GM23338 (cell line): ENCODE results near the gene LRRC4. TPM values are rescaled to one million over a fixed set of nuclear protein-coding genes. Genes with fewer than 3 reads are reported as not detected.

Source experiments
- ATAC-seq: fragments of 200-7000 bp; cut with Tn5 transposase; 3 replicates; pipeline ENCODE4 v1.9.1; 2020
- DNase-seq: peaks from one replicate; pipeline ENCODE4 v3.0.0-alpha.2; 2015; ENCODE audit warnings: low spot score
- H2AFZ ChIP-seq: fragments of 200-600 bp; sonication (generic); 2 replicates; pipeline ENCODE4 v1.8.0; 2016; ENCODE audit warnings: antibody characterized with exemption, mild to moderate bottlenecking, moderate library complexity
- H3F3A ChIP-seq: fragments of 200-600 bp; sonication (generic); replicated peaks from 2 replicates; pipeline ENCODE4 v1.8.0; 2017; ENCODE audit warnings: antibody characterized with exemption, mixed run types, low read depth
- H3K27ac ChIP-seq: fragments of 200-600 bp; sonication (generic); 2 replicates; pipeline ENCODE4 v1.6.1; 2016; ENCODE audit warnings: low read depth
- H3K27me3 ChIP-seq: fragments of 200-600 bp; sonication (generic); 2 replicates; pipeline ENCODE4 v1.8.0; 2016; ENCODE audit warnings: mild to moderate bottlenecking, mixed run types, moderate library complexity; ENCODE audit not compliant: insufficient read depth
- H3K36me3 ChIP-seq: fragments of 200-600 bp; sonication (generic); 2 replicates; pipeline ENCODE4 v1.8.0; 2016; ENCODE audit warnings: mild to moderate bottlenecking; ENCODE audit not compliant: insufficient read depth
- H3K4me1 ChIP-seq: fragments of 200-600 bp; sonication (generic); 2 replicates; pipeline ENCODE4 v1.8.0; 2016; ENCODE audit warnings: mild to moderate bottlenecking, moderate library complexity; ENCODE audit not compliant: insufficient read depth
- H3K4me2 ChIP-seq: fragments of 200-600 bp; sonication (generic); 2 replicates; pipeline ENCODE4 v1.7.1; 2017; ENCODE audit warnings: mixed run types
- H3K4me3 ChIP-seq: fragments of 200-600 bp; sonication (generic); 2 replicates; pipeline ENCODE4 v1.6.1; 2016; ENCODE audit warnings: mixed run types
- H3K79me2 ChIP-seq: fragments of 200-600 bp; sonication (generic); replicated peaks from 2 replicates; pipeline ENCODE4 v1.8.0; 2017; ENCODE audit warnings: mild to moderate bottlenecking; ENCODE audit not compliant: insufficient read depth
- H3K9me2 ChIP-seq: fragments of 200-600 bp; sonication (generic); 2 replicates; pipeline ENCODE4 v1.8.0; 2017; ENCODE audit not compliant: insufficient read depth
- H4K20me1 ChIP-seq: fragments of 200-600 bp; sonication (generic); replicated peaks from 2 replicates; pipeline ENCODE4 v1.8.0; 2017; ENCODE audit warnings: mild to moderate bottlenecking; ENCODE audit not compliant: insufficient read depth
- H3K27ac Mint-ChIP-seq: 2 replicates; pipeline ENCODE4 v1.8.0; 2020; ENCODE audit warnings: inconsistent platforms, mild to moderate bottlenecking, moderate library complexity, mixed read lengths
- H3K27me3 Mint-ChIP-seq: 3 replicates; pipeline ENCODE4 v1.8.0; 2022; ENCODE audit warnings: low read depth, mild to moderate bottlenecking, moderate library complexity, mixed read lengths, inconsistent platforms; ENCODE audit not compliant: insufficient read depth, poor library complexity
- H3K36me3 Mint-ChIP-seq: 3 replicates; pipeline ENCODE4 v1.8.0; 2021; ENCODE audit warnings: low read depth, mild to moderate bottlenecking, inconsistent platforms, moderate library complexity, mixed read lengths
- H3K4me1 Mint-ChIP-seq: 3 replicates; pipeline ENCODE4 v1.8.0; 2020; ENCODE audit warnings: mild to moderate bottlenecking, inconsistent platforms, mixed read lengths
- H3K4me3 Mint-ChIP-seq: 3 replicates; pipeline ENCODE4 v1.8.0; 2021; ENCODE audit warnings: moderate library complexity, mild to moderate bottlenecking, inconsistent platforms, mixed read lengths
- H3K9me3 Mint-ChIP-seq: 3 replicates; pipeline ENCODE4 v1.8.0; 2020; ENCODE audit warnings: moderate library complexity, mild to moderate bottlenecking, inconsistent platforms, mixed read lengths
- CTCF ChIP-seq, 2 experiments: fragments of 200-600 bp in 1 of 2; sonication (generic) in 1 of 2; conservative IDR thresholded peaks; 2 replicates each; pipeline versions ENCODE4 v1.5.1 to v1.6.1; 2016 to 2017; ENCODE audit warnings: antibody characterized with exemption in 2 of 2, low read depth in 2 of 2, mild to moderate bottlenecking in 2 of 2, moderate library complexity in 1 of 2
- POLR2AphosphoS5 ChIP-seq: IDR thresholded peaks from 2 replicates; pipeline ENCODE4 v1.6.1; 2016; ENCODE audit warnings: antibody characterized with exemption, low read depth
- ZNF114 ChIP-seq: fragments of 250-450 bp; sonication (Bioruptor Pico); IDR thresholded peaks from 2 replicates; pipeline ENCODE4 v1.5.0; 2020; ENCODE audit warnings: mild to moderate bottlenecking, moderate library complexity
- ZNF331 ChIP-seq: fragments of 250-450 bp; sonication (Bioruptor Pico); IDR thresholded peaks from 2 replicates; pipeline ENCODE4 v1.5.0; 2020; ENCODE audit warnings: low read depth, mild to moderate bottlenecking, moderate library complexity
- polyA plus RNA-seq: library from polyadenylated mRNA; unstranded; fragments of >200 nt; fragmentation: Nextera tagmentation; extraction: Ambion mirVana; gene quantifications from 2 replicates; pipeline ENCODE4 v1.2.1, GENCODE V29; 2016
- total RNA-seq: library from RNA; depleted of rRNA; stranded (reverse); fragments of >200 nt; shearing (Covaris generic); gene quantifications from 2 replicates; pipeline ENCODE4 v1.2.3, GENCODE V29; 2014
- TF ChIP-seq, protein P1 (sequence below): fragments of 250-450 bp; sonication (Bioruptor Pico); IDR thresholded peaks from 2 replicates; pipeline ENCODE4 v1.5.0; 2020; ENCODE audit warnings: mild to moderate bottlenecking, moderate library complexity
- TF ChIP-seq, protein P2 (sequence below): IDR thresholded peaks from 2 replicates; pipeline ENCODE4 v1.6.1; 2016; ENCODE audit warnings: antibody characterized with exemption

The LRRC4 gene
- total and polyA plus RNA-seq, 2 experiments from 2014 or later, result 1.9 to 5.2 TPM

DNA sequence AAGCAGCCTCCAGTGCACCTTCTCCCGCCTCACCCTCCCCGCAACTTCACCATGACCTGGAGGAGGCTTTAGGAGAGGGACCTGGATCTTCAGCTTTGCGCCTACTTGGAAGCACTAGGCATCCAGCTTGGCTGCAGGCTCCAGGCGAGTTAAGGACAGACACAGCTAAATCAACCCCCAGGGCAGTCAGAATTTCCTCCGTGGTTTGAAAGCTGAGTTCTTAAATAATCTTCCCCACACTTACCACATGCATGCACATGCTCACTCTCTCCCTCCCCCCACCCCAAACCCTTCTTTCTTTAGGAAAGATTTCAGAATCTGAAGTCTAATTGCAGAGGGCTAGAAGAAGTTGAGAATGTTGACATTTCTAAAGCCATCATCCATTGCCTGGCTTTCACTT lies 36.7 kb upstream of the LRRC4 start (continued):
- TF ChIP-seq, protein P1, sequence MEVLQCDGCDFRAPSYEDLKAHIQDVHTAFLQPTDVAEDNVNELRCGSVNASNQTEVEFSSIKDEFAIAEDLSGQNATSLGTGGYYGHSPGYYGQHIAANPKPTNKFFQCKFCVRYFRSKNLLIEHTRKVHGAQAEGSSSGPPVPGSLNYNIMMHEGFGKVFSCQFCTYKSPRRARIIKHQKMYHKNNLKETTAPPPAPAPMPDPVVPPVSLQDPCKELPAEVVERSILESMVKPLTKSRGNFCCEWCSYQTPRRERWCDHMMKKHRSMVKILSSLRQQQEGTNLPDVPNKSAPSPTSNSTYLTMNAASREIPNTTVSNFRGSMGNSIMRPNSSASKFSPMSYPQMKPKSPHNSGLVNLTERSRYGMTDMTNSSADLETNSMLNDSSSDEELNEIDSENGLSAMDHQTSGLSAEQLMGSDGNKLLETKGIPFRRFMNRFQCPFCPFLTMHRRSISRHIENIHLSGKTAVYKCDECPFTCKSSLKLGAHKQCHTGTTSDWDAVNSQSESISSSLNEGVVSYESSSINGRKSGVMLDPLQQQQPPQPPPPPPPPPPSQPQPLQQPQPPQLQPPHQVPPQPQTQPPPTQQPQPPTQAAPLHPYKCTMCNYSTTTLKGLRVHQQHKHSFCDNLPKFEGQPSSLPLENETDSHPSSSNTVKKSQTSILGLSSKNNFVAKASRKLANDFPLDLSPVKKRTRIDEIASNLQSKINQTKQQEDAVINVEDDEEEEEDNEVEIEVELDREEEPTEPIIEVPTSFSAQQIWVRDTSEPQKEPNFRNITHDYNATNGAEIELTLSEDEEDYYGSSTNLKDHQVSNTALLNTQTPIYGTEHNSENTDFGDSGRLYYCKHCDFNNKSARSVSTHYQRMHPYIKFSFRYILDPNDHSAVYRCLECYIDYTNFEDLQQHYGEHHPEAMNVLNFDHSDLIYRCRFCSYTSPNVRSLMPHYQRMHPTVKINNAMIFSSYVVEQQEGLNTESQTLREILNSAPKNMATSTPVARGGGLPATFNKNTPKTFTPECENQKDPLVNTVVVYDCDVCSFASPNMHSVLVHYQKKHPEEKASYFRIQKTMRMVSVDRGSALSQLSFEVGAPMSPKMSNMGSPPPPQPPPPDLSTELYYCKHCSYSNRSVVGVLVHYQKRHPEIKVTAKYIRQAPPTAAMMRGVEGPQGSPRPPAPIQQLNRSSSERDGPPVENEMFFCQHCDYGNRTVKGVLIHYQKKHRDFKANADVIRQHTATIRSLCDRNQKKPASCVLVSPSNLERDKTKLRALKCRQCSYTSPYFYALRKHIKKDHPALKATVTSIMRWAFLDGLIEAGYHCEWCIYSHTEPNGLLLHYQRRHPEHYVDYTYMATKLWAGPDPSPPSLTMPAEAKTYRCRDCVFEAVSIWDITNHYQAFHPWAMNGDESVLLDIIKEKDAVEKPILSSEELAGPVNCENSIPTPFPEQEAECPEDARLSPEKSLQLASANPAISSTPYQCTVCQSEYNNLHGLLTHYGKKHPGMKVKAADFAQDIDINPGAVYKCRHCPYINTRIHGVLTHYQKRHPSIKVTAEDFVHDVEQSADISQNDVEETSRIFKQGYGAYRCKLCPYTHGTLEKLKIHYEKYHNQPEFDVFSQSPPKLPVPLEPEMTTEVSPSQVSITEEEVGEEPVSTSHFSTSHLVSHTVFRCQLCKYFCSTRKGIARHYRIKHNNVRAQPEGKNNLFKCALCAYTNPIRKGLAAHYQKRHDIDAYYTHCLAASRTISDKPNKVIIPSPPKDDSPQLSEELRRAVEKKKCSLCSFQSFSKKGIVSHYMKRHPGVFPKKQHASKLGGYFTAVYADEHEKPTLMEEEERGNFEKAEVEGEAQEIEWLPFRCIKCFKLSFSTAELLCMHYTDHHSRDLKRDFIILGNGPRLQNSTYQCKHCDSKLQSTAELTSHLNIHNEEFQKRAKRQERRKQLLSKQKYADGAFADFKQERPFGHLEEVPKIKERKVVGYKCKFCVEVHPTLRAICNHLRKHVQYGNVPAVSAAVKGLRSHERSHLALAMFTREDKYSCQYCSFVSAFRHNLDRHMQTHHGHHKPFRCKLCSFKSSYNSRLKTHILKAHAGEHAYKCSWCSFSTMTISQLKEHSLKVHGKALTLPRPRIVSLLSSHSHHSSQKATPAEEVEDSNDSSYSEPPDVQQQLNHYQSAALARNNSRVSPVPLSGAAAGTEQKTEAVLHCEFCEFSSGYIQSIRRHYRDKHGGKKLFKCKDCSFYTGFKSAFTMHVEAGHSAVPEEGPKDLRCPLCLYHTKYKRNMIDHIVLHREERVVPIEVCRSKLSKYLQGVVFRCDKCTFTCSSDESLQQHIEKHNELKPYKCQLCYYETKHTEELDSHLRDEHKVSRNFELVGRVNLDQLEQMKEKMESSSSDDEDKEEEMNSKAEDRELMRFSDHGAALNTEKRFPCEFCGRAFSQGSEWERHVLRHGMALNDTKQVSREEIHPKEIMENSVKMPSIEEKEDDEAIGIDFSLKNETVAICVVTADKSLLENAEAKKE (CRISPR knock-in tag), result no peak

DNA sequence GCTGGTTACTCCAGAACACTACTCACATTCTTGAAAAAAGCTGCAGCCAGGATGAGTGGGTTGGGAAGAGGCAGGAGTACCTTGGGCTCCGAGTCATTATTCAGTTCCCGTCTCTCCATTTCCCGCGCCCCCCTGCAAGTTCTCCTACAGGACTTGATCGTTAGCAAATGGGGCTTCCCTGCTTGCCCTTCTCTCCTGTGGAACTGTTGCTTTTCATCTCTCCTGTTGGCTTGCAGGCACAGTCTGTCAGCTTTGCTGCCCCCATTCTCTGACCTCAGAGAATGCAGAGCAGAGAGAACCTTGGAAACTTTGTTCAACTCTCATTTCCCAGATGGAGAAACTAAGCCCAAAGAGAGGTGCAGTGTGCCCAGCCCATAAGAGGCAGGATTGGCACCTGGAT lies 35.6 kb upstream of the LRRC4 start:
- peaks cover 5% of the 10 kb centered on the region for H3K27me3 Mint-ChIP-seq
- Histone ChIP-seq H3K79me2 (no peaks in the 10 kb centered on the region), H3K9me2 (no peaks in the 10 kb centered on the region), H4K20me1 (peaks cover 4% of the 10 kb centered on the region), H3F3A (no peaks in the 10 kb centered on the region), H2AFZ (no peak overlapping the region), H3K4me2 (no peak overlapping the region), H3K36me3 (no peaks in the 10 kb centered on the region), H3K4me1 (no peaks in the 10 kb centered on the region), H3K4me3 (no peak overlapping the region), H3K27me3 (no peaks in the 10 kb centered on the region), H3K27ac (no peak overlapping the region; the same call in 1 of the 2 replicates)
- H3K9me3 Mint-ChIP-seq, result no peaks in the 10 kb centered on the region
- no peaks in the 10 kb centered on the region; the same call in 2 of the 3 replicates for H3K36me3 Mint-ChIP-seq
- TF ChIP-seq CTCF (conservative IDR thresholded peaks at IDR 0.05; ENCODE audit: low read depth in 2 of 2) (no peak), POLR2AphosphoS5 (no peak), ZNF114 (CRISPR knock-in tag) (no peak), ZNF331 (CRISPR knock-in tag) (no peak)
- TF ChIP-seq, protein P2, sequence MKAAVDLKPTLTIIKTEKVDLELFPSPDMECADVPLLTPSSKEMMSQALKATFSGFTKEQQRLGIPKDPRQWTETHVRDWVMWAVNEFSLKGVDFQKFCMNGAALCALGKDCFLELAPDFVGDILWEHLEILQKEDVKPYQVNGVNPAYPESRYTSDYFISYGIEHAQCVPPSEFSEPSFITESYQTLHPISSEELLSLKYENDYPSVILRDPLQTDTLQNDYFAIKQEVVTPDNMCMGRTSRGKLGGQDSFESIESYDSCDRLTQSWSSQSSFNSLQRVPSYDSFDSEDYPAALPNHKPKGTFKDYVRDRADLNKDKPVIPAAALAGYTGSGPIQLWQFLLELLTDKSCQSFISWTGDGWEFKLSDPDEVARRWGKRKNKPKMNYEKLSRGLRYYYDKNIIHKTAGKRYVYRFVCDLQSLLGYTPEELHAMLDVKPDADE, result no peak
- TF ChIP-seq, protein P1 (CRISPR knock-in tag), result no peak
- peak; percentile 40 for ATAC-seq
- H3K4me1 Mint-ChIP-seq, result peaks cover 12% of the 10 kb centered on the region
- DNase-seq, result peak; percentile 21
- no peak overlapping the region for H3K27ac Mint-ChIP-seq
- H3K4me3 Mint-ChIP-seq, result no peak overlapping the region
